AML-193 (cell line): ENCODE results near the gene SPIRE1.
"Not testable (repeated sequence)": the region's sequence is repeated elsewhere in the genome, so short reads cannot be mapped to it uniquely, and the experiment has no call there.

ENCODE experiments used
- DNase-seq, 2 experiments: peaks; one replicate each; lab custom pipeline; 2025; lab: John Stamatoyannopoulos, UW

The SPIRE1 gene

DNA sequence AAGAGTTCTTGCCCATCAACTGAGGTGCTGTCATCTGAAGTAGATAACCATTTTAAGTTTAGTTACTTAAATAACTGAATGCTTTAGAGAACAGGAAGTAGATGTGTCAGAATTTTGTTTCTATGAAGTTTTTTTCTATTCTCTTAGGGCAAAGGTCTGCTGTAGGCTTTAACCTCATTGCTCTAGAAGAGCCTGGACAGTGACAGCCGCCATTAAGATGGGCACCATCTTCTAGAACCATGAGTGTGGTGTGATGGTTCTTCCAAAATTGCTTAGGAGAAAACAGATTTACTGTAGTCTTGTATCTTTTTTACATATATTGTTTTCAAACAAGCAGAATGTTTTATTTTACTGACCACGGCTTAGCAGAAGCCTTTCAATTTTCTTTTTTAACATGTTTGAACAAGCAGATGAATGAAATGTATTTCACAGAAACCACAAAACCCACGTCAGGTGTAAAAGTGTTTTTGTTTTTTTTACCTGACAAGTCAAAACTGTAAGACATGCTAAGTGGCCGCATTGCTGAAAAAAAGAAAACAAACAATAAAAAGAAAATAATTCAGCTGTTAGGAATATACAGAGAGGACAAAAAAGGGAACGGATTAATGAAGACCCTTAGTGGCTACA lies 172.3 kb downstream of the SPIRE1 start:
- DNase-seq, result no peak

DNA sequence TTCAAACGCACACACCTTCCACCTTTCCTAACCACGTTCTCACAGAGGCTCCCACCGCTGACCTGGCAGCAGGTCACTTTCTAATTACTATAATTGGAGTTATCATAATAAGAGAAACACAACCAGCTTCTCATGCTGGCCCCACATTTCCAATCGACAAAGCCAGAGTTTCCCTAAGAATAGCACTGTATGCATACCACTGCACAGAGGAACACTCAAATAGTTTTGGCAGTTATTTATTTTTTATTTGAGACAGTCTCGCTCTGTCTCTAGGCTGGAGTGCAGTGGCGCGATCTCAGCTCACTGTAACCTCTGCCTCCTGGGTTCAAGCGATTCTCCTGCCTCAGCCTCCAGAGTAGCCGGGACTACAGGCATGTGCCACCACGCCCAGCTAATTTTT lies 176.0 kb downstream of the SPIRE1 start:
- not testable (repeated sequence) for DNase-seq

DNA sequence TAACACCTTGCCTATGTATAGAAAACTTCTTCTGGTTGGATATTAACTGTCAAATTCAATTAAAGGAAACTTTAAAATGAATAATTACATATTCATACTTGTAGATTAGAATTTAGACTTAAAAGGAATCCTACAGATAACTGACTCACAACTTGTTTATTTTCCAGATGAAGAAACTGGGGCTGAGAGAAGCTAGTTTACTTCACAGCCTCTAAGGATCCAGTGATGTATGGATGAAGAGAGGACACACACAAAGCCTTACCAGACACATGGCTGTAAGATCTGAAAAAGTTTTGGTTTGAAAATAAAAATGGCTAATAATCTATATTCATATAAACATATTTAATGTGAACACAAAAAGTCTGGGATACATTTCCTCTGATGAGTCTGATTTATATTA lies 177.9 kb downstream of the SPIRE1 start:
- DNase-seq, result no peak

DNA sequence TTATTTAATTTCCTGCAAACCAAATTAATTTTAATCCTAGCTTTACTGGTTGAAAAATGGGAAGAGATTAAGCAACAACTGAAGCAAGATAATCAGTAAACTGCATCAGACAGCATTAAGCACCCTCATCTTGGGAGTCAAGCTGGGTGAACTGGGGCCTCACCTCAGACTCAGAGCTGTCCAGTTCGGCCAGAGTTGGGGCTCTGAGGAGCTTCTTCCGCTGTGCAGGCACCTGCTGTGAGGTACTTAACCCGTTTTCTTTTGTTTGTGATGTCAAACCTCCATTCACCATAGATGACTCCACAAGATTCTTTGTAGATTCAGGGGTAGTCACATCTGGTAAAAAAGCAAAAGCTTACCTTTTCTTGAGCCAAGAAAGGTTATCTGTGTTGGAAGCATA lies 178.4 kb downstream of the SPIRE1 start:
- DNase-seq, result no peak

DNA sequence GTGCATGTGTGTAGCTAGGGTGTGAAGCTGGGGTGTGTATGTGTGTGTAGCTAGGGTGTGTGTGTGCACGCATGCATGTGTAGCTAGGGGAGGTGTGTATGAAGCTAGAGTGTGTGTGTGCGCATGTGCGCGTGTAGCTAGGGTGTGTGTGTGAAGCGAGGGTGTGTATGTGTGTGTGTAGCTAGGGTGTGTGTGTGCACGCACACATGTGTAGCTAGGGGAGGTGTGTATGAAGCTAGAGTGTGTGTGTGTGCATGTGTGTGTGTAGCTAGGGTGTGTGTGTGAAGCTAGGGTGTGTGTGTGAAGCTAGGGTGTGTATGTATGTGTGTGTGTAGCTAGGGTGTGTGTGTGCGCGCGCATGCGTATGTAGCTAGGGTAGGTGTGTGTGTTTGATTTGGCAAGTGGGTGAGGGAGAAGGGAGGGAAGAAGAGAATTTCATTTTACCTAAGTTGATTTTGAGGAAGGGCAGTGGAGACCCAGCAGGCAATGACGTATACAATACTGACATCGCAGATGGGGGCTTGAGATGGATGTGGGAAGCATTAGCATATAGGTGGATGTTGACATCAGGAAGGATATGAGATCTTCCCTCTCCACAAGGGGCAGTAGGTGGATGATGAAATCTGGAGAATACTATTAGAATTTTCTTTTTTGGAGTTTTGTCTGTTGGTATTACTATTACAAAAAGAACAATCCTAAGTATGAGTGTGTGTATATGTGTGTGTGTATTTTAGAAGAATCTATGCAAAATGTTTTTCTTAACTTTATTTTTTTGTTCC lies 179.4 kb downstream of the SPIRE1 start:
- DNase-seq, result no peak

DNA sequence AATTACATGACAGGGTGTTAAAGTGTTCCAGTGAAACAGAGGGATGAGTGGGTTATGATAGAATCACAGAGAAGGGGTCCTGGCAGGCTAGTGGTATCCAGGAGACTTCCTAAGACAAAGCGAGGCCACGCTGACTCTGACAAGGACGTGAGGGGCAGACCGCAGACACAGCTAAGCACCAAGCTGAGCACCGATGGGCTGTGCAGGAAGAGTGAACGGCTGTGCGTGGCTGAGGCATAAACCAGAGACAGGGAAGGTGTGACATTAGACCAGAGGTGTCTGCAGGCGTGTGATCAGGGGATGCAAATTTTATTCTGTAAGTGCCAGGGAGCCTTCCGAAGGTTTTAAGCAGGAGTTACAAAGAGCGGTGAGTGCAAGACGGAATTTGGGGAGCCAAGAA lies 180.3 kb downstream of the SPIRE1 start:
- DNase-seq, result no peak

DNA sequence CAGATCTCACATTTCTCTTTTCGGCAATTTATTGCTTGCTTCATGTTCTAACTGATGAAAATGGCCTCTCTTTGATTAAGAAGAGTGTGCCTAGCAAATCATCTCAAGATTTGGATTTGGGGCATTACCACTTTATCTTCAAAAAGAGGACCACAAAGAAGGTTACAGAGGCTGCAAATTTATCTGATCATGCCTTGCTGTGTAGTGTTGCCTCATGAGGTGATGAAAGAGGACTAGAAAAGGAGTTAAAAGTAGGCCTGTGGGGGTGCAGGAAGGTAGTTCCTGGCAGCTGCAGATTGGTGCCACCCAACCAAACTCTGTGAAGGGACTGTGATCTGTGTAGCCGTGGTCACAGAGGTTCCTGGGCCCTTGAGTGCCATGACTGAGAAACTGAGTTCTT lies 181.0 kb downstream of the SPIRE1 start:
- no peak for DNase-seq

DNA sequence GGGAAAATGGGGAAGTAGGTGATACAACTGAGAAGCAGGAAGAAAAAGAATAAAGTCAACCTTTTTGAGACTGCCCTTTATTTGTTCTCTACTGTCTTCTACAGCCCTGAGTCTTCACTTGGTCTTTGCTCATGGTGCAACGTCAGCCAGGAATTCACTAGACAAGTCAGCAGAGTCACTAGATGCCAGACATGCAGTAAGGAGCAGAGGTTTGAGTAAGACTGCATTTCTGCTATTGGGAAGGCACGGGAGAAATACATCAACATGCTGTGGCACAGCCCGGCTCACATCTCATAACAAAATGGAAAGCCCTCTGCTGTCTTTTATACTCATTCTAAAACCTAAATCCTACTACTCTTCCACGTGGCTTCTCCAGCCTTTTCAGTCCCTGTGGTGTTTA lies 183.0 kb downstream of the SPIRE1 start:
- DNase-seq, result no peak

DNA sequence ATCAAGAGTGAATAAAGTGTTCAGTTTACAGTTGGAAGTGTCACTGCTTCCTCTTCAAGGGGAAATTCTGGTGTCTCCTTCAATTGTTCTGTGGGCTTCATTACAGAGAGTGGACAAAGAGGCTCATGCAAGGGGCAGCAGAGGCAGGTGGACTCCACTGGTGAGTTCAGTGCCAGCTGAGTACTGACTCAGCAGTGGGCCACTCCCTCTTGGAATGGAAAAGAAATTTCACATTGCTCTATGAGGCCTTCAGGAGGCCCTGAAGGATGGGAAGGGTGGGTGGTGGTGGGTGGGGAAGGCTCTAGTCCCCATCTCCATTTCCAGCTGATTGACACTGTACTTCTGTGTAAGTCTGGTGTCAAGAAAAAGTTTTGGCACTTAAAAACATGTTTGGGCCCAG lies 183.8 kb downstream of the SPIRE1 start:
- DNase-seq, result no peak

DNA sequence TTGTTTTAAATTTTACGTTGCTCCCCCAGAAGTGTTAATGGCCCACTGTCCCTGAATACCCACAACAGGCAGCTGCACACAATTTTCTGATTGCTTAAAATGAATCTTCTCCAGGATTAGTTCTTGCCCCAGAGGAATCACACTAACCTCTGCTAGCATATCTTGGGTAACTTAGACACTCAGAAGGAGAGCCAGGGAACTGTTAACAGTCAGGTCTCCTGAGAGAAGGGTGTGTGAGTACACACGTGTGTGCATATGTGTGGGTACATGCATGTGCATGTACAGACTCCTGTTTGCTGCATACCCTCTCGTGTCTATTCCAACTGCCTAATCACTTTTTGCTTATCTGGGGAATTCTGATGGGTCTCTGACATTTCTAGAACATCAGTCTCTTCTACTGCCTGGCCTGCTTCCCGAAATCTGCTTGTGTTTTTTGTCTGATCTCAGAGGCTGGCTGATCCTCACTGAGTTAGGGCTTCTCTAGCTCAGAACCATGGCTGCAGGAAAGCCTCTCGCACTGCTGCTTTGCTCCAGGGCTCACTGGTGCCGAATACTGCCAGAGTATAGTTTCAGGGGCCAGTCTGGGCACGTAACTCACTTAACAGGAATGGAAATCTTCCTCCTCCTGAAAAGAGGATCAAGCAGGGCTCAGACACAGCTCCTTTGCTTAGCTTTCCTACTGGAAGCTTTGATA lies 187.4 kb downstream of the SPIRE1 start:
- no peak for DNase-seq

DNA sequence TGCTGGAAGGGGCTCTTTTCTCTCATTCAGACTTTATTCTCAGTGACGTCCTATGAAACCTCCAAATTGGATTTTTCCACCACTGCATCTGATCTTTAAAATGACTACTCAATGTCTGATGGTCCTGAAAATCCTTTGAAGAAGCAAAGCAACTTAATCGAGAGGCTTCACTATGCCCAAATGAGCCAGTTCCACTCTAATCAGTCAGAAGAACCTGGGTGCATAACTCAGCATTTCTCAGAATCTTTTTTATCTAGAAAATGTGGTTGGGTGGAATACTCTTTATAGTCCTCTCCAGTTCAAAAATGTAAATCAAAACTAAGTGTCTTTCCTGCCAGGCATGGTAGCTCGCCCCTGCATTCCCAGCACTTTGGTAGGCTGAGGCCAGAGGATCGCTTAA lies 189.5 kb downstream of the SPIRE1 start:
- no peak for DNase-seq

DNA sequence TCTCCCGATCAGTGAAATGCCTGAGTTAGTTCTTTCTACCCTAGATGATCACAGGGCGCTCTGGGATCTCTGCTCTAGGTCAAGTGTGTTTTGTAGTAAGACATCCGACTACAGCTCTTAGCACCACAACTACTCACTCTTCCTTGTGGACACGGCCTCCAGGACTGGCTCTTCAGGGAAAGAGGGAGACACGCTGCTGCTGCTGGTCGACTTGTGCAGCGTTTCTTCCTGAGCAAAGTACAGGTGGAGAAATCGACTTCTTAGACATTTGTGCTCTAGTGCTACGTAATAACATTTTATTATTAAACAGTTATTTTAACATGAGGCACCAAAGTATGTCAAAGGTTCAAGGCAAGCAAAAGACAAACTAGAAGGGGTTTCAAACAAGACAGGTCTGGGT lies 193.2 kb downstream of the SPIRE1 start:
- no peak for DNase-seq

DNA sequence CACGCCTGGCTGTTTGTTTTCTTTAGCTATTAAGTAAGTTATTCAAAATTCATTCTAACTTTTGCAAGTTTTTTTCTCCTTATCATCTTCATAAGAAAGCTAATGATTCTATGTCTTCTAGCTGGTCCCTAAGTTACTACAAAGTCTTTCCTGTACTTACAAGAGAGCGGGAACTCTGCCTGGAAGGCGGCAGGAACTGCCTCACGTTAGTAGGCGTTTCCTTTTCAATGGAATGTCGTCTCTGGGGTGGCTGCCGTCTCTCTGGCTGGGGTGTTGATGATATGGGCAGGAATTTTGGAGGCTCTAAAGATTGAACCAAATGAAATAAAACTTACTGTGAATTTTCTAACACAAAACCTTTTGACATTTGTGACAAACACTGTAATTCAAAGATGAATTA lies 194.7 kb downstream of the SPIRE1 start:
- no peak for DNase-seq

DNA sequence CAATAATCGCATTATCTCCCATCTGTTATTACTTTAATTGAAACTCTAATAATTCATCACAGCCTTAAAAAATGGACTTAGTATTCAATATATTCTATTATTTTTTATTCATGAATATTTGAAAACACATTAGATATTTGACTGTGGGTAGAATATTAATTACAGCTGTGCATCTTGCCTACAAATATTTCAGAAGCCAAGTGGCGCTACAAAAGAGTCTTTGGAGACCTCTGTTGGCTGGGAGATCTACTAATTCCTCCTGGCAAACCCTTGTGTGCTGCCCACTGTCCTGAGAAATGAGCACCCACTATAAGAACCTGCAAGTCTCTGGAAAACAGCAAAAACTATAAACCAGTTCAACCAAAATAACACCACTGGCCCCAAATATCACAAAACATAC lies 195.7 kb downstream of the SPIRE1 start:
- DNase-seq, result no peak

DNA sequence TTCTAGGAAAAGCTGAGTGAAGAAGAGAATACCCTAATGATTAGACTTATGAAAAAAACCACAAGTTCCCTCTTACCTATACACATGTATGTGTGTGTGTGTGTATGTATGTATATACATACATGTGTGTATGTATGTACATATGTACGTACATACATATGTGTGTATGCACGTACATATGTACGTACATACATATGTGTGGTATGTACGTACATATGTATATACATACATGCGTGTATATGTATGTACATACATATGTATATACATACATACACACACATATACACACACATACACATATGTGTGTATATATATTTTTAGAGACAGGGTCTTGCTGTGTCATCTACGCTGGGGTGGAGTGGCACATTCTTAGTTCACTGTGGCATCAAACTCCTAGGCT lies 196.6 kb downstream of the SPIRE1 start:
- no peak for DNase-seq

DNA sequence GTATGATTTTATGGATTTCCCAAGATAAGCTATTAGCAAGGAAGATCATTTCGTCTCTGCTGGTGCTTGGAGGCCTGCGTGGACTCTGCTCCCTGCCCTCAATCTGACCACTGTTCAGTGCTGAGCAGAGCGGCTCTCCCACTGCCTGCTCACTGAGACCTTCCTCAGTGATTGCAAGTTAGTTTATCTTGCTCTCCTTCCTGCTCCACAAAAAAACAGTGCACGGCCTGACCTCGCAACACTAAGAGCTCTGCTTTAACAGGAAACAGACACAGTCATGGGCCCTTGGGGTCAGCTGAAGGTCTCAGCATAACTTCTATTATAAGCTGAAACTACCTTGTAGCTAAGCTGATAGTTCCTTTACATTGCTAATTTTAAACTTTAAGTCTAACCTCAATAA lies 197.0 kb downstream of the SPIRE1 start:
- no peak for DNase-seq

DNA sequence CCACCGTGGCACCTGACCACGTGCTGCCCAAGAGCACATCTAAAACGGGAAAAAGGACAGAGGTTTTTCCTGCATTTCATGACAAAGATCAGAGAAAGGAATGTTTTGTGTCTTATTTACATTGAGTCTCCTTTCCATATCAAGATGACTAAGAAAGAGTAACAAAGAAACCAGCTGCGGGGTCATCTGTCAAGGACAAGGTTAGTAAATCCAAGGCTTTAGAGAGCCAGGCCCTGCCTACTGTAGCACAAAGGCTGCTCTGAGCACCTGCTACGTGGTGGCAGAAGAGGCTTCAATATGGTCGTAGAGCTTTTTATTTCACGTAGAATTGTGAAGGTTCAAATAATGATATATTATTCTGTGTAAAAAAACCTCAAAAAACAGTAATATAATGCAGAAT lies 199.1 kb downstream of the SPIRE1 start:
- no peak for DNase-seq

DNA sequence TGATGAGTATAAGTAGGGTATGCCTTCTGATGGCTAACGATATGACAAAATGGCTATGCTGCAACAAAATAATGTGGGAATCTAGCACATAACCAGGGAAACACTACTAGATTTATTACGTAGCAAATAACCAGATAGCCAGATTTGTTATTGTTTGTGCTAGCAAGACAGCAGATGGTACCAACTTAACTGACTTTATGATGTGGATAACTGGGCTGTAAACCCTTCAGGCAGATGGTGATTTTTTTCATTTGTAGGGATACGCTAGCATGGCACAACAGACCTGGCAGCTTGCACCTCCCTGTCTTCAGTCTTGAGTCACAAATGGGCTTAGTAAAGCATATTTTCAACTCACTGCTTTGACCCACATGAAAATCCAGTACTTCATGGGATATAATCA lies 201.5 kb downstream of the SPIRE1 start:
- no peak for DNase-seq

DNA sequence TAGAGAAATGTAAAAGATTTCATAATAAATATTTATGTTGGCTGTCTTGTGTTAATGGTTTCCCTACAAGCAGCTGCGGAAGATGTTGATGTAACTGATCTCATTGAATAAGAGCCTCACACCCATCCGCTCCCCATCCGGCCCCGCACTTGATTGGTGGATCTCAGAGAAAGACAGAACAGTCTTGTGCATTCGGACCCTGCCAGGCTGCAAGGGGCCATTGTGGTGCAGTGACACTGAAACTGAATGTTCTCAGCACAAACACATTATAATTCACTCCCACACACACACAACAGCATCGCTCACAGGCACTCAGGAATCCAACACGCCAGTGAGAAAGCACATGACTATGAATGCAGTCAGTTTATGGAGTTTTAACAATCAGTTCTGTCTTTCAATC lies 202.4 kb downstream of the SPIRE1 start:
- DNase-seq, result no peak

DNA sequence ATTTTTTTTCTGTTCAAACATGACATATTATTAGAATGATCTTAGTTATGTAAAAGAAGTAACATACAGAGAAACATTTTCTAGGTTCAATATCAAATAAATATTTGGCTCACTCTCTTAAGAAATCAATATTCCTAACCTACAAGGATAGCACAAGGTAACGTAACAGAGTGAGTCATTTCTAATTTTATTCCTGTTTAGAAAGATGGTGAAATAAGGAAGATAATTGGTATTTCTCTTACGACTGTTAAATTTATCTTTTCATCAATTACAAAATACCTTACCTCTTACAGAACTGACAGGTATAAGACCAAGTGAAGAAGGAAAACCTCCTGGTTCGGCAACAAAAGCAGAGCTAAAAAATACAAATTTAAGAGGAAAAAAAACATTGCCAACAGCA lies 205.1 kb downstream of the SPIRE1 start:
- no peak for DNase-seq

DNA sequence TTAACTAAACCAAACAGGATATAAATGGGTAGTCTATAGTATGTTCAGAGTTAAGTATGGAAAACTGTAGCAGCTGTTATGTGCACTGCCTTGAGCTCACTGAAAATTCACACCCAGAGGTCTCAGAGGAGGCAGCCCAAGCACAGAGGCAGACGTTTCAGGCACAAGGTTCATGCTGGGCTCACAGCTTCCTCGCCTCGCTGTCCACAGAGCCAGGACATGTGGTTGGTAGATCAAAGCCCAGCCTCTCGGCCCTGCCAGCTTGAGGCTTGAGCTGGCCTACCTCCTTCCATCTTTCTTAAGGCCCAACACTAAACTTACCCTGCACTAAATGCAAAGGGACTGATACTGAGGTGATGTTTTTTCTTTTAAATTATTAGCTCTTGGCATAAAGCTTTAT lies 206.5 kb downstream of the SPIRE1 start:
- DNase-seq, result no peak

DNA sequence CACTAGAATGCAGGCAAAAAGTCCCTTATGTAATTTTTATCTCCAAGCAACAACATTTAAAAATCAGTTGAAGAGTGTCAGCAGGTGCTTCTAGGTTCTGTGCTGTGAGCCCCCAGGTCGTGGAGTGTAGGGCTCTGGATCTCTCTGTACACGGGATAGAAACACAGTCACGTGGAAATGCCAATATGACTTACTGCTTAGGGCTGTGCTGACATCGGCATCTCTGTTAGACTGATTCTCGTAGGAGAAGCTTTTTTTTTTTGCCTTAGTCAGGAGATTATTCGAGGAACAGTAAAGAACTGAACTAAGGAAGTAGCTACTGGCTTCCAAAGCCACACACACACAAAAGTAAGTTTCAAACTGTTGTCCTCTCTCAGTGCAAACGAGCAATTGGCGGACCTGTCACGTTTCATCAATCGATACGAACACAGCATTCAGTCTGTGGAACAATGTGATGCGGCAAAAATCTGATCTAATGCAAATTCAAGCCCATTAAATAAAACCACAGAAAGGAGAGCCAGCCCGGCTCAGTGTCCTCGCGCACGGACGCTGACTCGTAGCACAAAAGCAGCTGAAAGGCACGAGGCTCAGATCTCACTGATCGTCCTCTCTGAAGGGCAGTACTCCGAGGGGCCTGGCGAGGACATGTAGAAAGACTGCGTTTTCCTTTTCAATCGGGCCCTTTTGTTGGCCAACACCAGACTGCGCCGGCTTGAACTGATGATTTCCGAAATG lies 208.7 kb downstream of the SPIRE1 start:
- DNase-seq, result no peak

DNA sequence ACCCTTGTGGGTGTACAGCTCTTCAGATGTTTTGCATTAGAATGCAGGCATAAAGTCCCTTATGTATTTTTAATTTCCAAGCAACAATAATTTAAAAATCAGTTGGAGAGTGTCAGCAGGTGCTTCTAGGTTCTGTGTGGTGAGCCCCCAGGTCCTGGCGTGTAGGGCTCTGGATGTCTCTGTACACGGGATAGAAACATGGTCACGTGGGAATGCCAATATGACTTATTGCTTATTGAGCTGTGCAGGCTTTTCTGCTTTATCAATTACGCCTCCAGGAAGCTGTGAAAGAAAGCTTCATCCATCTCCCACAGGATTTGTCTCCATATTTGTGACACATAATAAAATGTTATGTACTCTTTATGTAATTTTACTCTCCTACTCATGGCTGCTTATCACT lies 212.4 kb downstream of the SPIRE1 start:
- no peak for DNase-seq
